C4-2B (cell line): ENCODE results near the gene COG5.

Experiments used
- ZFX ChIP-seq: fragments of 450-650 bp; IDR thresholded peaks from 2 replicates; pipeline ENCODE4 v1.6.1; 2017
- TF ChIP-seq, protein P1 (sequence below): fragments of 450-650 bp; conservative IDR thresholded peaks from 2 replicates; pipeline ENCODE4 v1.5.1; 2017; ENCODE audit warnings: mild to moderate bottlenecking

GRCh38 chr7:107219563-107220244 lies 344.0 kb downstream of the COG5 start:
- TF ChIP-seq, protein P1, sequence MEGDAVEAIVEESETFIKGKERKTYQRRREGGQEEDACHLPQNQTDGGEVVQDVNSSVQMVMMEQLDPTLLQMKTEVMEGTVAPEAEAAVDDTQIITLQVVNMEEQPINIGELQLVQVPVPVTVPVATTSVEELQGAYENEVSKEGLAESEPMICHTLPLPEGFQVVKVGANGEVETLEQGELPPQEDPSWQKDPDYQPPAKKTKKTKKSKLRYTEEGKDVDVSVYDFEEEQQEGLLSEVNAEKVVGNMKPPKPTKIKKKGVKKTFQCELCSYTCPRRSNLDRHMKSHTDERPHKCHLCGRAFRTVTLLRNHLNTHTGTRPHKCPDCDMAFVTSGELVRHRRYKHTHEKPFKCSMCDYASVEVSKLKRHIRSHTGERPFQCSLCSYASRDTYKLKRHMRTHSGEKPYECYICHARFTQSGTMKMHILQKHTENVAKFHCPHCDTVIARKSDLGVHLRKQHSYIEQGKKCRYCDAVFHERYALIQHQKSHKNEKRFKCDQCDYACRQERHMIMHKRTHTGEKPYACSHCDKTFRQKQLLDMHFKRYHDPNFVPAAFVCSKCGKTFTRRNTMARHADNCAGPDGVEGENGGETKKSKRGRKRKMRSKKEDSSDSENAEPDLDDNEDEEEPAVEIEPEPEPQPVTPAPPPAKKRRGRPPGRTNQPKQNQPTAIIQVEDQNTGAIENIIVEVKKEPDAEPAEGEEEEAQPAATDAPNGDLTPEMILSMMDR = no peak
- TF ChIP-seq ZFX = no peak
